T-helper 22 cell (primary cell): Measurements from ENCODE around the gene ZCCHC24.

Source experiments
- DNase-seq: peaks from one replicate; pipeline ENCODE4 v3.0.0-alpha.2; 2020; ENCODE audit warnings: low read depth

Gene ZCCHC24

GRCh38 chr10:79410315-79411094, 34.9 kb downstream of the ZCCHC24 start:
- no peak for DNase-seq

GRCh38 chr10:79409726-79410085, 35.7 kb downstream of the ZCCHC24 start:
- DNase-seq, result no peak

GRCh38 chr10:79409038-79409725, 36.2 kb downstream of the ZCCHC24 start:
- no peak for DNase-seq

GRCh38 chr10:79407811-79408795, 37.3 kb downstream of the ZCCHC24 start:
- no peak for DNase-seq

GRCh38 chr10:79407423-79407796, 38.0 kb downstream of the ZCCHC24 start:
- no peak for DNase-seq

GRCh38 chr10:79406683-79407422, 38.6 kb downstream of the ZCCHC24 start:
- no peak for DNase-seq

- DNase-seq, result no peak
These were observed 39.4 kb downstream of the ZCCHC24 start for GRCh38 chr10:79405995-79406515.

GRCh38 chr10:79405221-79405994, 40.0 kb downstream of the ZCCHC24 start:
- no peak for DNase-seq

GRCh38 chr10:79404690-79405131, 40.7 kb downstream of the ZCCHC24 start:
- DNase-seq, result no peak

GRCh38 chr10:79404231-79404609, 41.2 kb downstream of the ZCCHC24 start:
- DNase-seq, result no peak

- no peak for DNase-seq
These were observed 41.8 kb downstream of the ZCCHC24 start for GRCh38 chr10:79403441-79404230.

GRCh38 chr10:79402951-79403350, 42.5 kb downstream of the ZCCHC24 start:
- no peak for DNase-seq

GRCh38 chr10:79402625-79402946, 42.8 kb downstream of the ZCCHC24 start:
- DNase-seq, result no peak

GRCh38 chr10:79401015-79401921, 44.2 kb downstream of the ZCCHC24 start:
- no peak for DNase-seq

GRCh38 chr10:79400146-79401004, 45.0 kb downstream of the ZCCHC24 start:
- DNase-seq, result no peak

- DNase-seq, result no peak
These were observed 46.1 kb downstream of the ZCCHC24 start for GRCh38 chr10:79399223-79399831.

GRCh38 chr10:79398642-79399041, 46.8 kb downstream of the ZCCHC24 start:
- no peak for DNase-seq
